Activated CD4-positive, alpha-beta memory T cell treated with anti-CD3 and anti-CD28 coated beads for 36 hours (primary cell): ENCODE measurements around the gene TEX261. TPM values are rescaled to one million over a fixed set of nuclear protein-coding genes. Genes with fewer than 3 reads are reported as not detected.
"Not testable (repeated sequence)": the region's sequence is repeated elsewhere in the genome, so short reads cannot be mapped to it uniquely, and the experiment has no call there.

ENCODE experiments used
- CTCF ChIA-PET: fragments of 350-600 bp; sonication (Branson Sonifier 250); formaldehyde crosslinking; loops from one replicate; lab custom pipeline; 2021; ENCODE audit warnings: antibody characterized with exemption, inconsistent platforms; lab: Charles Lee
- POLR2A ChIA-PET: fragments of 350-600 bp; sonication (Branson Sonifier 250); formaldehyde crosslinking; loops from one replicate; lab custom pipeline; 2021; ENCODE audit warnings: antibody characterized with exemption; lab: Charles Lee
- DNase-seq: peaks from one replicate; pipeline ENCODE4 v3.0.0-alpha.2; 2020
- H3K27ac Mint-ChIP-seq: one replicate; pipeline ENCODE4 v1.8.0; 2021; ENCODE audit warnings: mixed read lengths
- H3K27me3 Mint-ChIP-seq: one replicate; pipeline ENCODE4 v1.8.0; 2021; ENCODE audit warnings: mixed read lengths
- H3K36me3 Mint-ChIP-seq: one replicate; pipeline ENCODE4 v1.8.0; 2021; ENCODE audit warnings: mixed read lengths
- H3K4me1 Mint-ChIP-seq: one replicate; pipeline ENCODE4 v1.8.0; 2021; ENCODE audit warnings: low read depth, mixed read lengths
- H3K4me3 Mint-ChIP-seq: one replicate; pipeline ENCODE4 v1.8.0; 2021; ENCODE audit warnings: mild to moderate bottlenecking, mixed read lengths
- H3K9me3 Mint-ChIP-seq: one replicate; pipeline ENCODE4 v1.8.0; 2021; ENCODE audit warnings: mixed read lengths
- intact Hi-C: fragments of 100-400 bp; cut with micrococcal nuclease; formaldehyde crosslinking; loops from one replicate; pipeline ENCODE4 v1.15.1; 2023
- total RNA-seq, 2 experiments: library from RNA; stranded (reverse); gene quantifications; one replicate each; pipeline ENCODE4 v1.2.3, GENCODE V29; 2021

TEX261 gene
- total RNA-seq, 2 experiments from 2014 or later, result 29.0 to 29.9 TPM

DNA sequence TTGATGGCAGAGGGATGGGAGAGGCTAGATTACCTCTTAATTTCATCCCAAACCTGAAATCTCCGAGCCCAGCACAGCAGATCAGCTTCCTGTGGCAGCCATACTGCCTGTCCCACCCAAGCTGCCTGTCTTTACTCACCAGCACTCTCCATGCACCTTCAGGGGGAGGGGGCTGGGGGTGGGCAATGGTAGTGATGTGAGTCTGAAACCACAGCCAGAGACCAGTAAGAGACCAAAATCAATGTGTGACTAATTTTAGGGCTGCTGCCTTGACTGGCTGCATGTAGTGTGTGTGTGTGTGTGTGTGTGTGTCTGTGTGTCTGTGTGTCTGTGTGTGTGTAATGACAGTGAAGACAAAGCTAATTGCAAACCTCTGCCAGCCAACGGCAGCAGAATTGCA is 11.7 kb upstream of the TEX261 start:
- DNase-seq, result no peak
- peaks cover 19% of the 10 kb centered on the region for H3K27me3 Mint-ChIP-seq
- no peak overlapping the region for H3K27ac Mint-ChIP-seq
- ChIA-PET POLR2A (no interaction called here), CTCF (interaction anchor here (0.7 kb wide), 1 partner anchor 224 kb away, joined by 3 read pairs; no protein-coding TSS in a partner anchor)
- no peaks in the 10 kb centered on the region for H3K4me1 Mint-ChIP-seq
- H3K4me3 Mint-ChIP-seq, result no peak overlapping the region
- no peaks in the 10 kb centered on the region for H3K36me3 Mint-ChIP-seq
- intact Hi-C loops, result no loop called here
- no peaks in the 10 kb centered on the region for H3K9me3 Mint-ChIP-seq

DNA sequence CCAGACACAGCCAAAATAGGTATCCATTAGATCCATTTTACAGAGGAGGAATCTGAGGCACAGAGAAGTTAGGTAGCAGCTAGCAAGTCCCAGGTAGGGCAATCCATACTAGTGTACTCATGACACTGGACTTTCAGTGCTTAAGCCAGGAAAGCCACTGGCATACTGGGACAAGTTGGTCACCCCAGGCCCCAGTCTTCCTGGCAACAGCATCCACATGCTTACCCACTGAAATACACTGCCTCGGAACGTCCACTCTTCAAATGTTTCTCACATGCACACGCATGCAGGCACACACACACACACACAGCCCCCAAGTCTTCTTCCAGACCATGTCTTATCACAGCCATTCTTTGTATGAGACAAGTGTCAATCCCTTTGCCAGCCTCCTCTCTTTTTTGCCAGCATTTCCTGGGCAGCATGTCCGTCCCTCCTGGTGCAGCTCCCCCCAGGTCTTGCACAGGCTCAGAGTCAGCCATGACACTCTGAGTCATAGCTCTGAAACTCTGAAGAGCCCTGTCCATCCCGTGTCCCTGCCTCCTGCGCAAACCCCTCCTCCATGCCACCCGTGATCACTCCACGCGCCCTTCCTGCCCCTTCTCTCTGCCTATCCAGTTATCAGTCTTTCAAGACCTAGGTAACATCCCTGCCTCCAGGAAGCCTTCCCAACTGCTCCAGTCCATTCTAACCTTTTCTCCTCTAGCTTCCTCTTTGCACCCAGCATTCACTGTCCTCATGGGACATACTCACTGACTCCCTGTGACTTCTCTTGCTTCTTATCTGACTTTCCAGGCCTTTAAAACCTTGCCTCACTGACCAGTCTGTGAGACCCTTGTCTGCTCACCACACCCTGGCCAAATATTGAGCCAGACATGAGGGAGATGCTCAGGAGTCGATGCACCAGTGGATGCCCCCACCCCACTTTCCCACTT is 10.9 kb upstream of the TEX261 start:
- Mint-ChIP-seq H3K27ac (no peak overlapping the region), H3K27me3 (peaks cover 19% of the 10 kb centered on the region), H3K4me1 (peaks cover 5% of the 10 kb centered on the region), H3K4me3 (no peak overlapping the region), H3K36me3 (no peaks in the 10 kb centered on the region), H3K9me3 (no peaks in the 10 kb centered on the region)
- no peak for DNase-seq
- CTCF ChIA-PET, result interaction anchor here (0.6 kb wide), 1 partner anchor 9 kb away, joined by 3 read pairs; no protein-coding TSS in a partner anchor
- POLR2A ChIA-PET, result no interaction called here
- intact Hi-C loops, result no loop called here

DNA sequence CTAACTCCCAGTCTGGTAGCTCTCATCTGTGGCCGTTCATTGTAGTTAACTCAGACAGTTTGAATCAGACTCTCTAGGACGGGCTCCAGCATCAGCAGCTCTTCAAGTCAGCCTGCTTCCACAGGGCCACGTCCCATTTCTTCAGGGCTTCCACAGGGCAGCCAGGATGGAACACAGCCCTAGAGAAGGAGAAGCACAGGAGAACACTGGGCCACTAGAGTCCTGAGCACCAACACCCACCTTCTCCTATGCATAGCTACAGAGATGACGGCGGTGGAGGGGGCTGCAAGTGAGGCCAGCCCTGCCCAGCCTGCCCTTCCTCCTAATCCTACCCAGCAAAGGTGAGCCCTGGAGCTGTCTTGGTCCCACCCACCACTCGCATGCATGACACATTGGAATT is 10.2 kb upstream of the TEX261 start:
- DNase-seq, result no peak
- H3K9me3 Mint-ChIP-seq, result no peaks in the 10 kb centered on the region
- H3K36me3 Mint-ChIP-seq, result no peaks in the 10 kb centered on the region
- CTCF ChIA-PET, result interaction anchor here (0.6 kb wide), 1 partner anchor 9 kb away, joined by 3 read pairs; no protein-coding TSS in a partner anchor
- peaks cover 7% of the 10 kb centered on the region for H3K4me1 Mint-ChIP-seq
- no peak overlapping the region for H3K4me3 Mint-ChIP-seq
- H3K27ac Mint-ChIP-seq, result no peak overlapping the region
- POLR2A ChIA-PET, result no interaction called here
- intact Hi-C loops, result no loop called here
- H3K27me3 Mint-ChIP-seq, result peaks cover 13% of the 10 kb centered on the region

DNA sequence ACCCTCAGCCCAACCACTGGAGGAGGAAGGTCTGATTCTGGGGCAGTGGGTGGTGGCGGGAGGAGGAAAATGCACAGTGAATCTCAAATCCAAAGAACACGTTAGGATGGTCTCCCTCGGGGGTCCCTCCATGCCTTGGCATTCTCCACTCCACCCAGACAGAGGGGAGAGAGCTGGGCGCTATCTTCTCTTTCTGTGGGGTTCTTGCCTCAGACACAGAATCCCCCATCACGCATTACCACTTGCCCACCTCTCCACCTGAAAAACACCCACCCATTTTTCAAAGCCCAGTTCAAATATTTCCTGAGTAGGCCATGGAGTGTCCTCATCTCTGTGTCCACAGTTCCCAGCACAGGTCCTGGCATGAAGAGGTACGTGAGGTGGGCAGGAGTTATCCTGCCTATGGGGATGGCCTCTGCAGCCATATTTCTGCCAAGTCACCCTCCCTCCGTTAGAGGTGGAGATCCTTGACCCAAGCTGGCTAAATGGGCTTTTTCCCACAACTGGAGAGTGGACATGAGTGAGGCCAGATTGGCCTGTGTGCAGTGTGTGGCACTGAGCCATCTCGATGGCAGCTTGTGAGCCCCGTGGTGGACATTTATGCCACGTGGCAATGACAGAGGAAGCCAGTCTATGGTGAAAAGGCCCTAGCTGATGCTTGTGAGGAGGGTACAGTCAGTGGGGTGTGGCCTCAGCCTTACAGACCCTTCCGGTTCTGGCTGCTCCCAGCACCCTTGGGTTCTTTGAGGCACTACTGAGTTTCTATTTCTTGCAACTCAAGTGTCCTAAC is 9.5 kb upstream of the TEX261 start:
- intact Hi-C loops, result no loop called here
- peaks cover 7% of the 10 kb centered on the region for H3K4me1 Mint-ChIP-seq
- no peak overlapping the region for H3K4me3 Mint-ChIP-seq
- no peaks in the 10 kb centered on the region for H3K9me3 Mint-ChIP-seq
- no peak for DNase-seq
- H3K36me3 Mint-ChIP-seq, result no peaks in the 10 kb centered on the region
- ChIA-PET CTCF (interaction anchor here (1.0 to 5.2 kb wide), 2 partner anchors 38 to 56 kb away, joined by 3 to 64 read pairs; no protein-coding TSS in a partner anchor), POLR2A (no interaction called here)
- H3K27me3 Mint-ChIP-seq, result peaks cover 10% of the 10 kb centered on the region
- H3K27ac Mint-ChIP-seq, result no peak overlapping the region

DNA sequence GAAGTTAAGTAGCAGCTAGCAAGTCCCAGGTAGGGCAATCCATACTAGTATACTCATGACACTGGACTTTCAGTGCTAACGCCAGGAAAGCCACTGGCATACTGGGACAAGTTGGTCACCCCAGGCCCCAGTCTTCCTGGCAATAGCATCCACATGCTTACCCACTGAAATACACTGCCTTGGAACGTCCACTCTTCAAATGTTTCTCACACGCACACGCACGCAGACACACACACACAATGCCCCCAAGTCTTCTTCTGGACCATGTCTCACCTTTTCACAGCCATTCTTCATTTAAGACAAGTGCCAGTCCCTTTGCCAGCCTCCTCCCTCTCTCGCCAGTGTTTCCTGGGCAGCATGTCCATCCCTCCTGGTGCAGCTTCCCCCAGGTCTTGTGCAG is 8.7 kb upstream of the TEX261 start:
- H3K27me3 Mint-ChIP-seq, result peaks cover 6% of the 10 kb centered on the region
- H3K27ac Mint-ChIP-seq, result no peak overlapping the region
- POLR2A ChIA-PET, result no interaction called here
- peaks cover 7% of the 10 kb centered on the region for H3K4me1 Mint-ChIP-seq
- no peak overlapping the region for H3K4me3 Mint-ChIP-seq
- H3K9me3 Mint-ChIP-seq, result no peaks in the 10 kb centered on the region
- intact Hi-C loops, result no loop called here
- DNase-seq, result no peak
- no peaks in the 10 kb centered on the region for H3K36me3 Mint-ChIP-seq
- CTCF ChIA-PET, result interaction anchor here (1.0 to 5.2 kb wide), 3 partner anchors 9 to 55 kb away, joined by 3 to 64 read pairs (median 3); no protein-coding TSS in a partner anchor

DNA sequence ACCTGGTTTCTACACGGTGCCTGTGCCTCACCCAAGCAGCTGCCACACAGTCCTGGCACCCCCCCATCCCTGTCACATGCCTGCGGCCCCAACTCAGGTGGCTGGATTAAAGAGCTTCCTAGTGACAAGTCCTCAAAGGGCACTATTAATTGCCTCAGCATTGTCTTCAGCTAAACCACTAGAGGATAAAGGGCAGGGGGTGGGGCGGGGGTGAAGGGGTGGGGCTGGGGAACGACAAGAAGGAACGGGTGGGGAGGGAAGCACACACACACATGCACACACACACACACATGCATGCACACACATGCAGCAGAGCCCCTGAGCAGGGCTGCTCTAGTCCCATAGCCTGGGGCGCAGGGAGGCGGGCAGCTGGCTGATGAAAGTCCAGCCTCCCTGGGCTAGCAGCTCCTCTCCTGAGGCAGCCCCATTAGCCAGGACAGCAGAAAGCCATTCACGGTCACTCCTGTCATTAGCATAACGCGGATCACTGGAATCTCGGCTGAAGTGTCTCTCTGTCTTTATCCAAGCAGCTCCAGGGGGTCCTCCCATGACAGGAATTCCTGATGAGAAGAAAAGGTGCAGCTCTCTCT is 7.4 kb upstream of the TEX261 start:
- ChIA-PET POLR2A (no interaction called here), CTCF (interaction anchor here (0.9 to 5.2 kb wide), 22 partner anchors 8 to 511 kb away, joined by 3 to 64 read pairs (median 4); partner anchors contain the start of genes ANKRD53 and NAGK)
- peaks cover 2% of the 10 kb centered on the region for H3K27me3 Mint-ChIP-seq
- no peak overlapping the region for H3K4me3 Mint-ChIP-seq
- DNase-seq, result no peak
- no peaks in the 10 kb centered on the region for H3K36me3 Mint-ChIP-seq
- H3K27ac Mint-ChIP-seq, result no peak overlapping the region
- H3K4me1 Mint-ChIP-seq, result peaks cover 7% of the 10 kb centered on the region
- no peaks in the 10 kb centered on the region for H3K9me3 Mint-ChIP-seq
- intact Hi-C loops, result loop anchor here (1.0 kb wide), 2 partner anchors 17 to 37 kb away; no protein-coding TSS in a partner anchor

DNA sequence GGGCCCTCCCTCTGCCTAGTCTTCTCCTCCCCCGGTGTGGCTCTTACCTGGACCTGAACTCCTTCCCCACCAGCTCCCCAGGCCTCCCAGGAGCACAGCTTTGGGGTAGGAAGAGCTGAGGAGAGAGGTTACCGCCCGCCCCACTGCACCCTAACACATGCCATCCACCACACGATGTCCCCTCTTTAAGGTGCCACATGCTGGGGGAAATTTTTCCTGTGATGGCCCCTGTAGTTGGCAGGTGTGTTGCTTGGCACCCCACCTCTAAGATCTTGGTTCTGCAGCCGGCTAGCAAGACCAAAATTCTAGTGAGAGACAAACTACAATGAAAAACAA is 6.9 kb upstream of the TEX261 start:
- DNase-seq, result no peak
- Mint-ChIP-seq H3K4me3 (no peak overlapping the region), H3K27me3 (peaks cover 2% of the 10 kb centered on the region), H3K9me3 (no peaks in the 10 kb centered on the region), H3K27ac (no peak overlapping the region), H3K4me1 (peaks cover 7% of the 10 kb centered on the region), H3K36me3 (no peaks in the 10 kb centered on the region)
- CTCF ChIA-PET, result interaction anchor here (0.6 to 5.2 kb wide), 27 partner anchors 9 to 512 kb away, joined by 3 to 64 read pairs (median 4); partner anchors contain the start of genes ANKRD53 and NAGK
- POLR2A ChIA-PET, result no interaction called here
- intact Hi-C loops, result loop anchor here (1.0 kb wide), 2 partner anchors 16 to 36 kb away; no protein-coding TSS in a partner anchor

DNA sequence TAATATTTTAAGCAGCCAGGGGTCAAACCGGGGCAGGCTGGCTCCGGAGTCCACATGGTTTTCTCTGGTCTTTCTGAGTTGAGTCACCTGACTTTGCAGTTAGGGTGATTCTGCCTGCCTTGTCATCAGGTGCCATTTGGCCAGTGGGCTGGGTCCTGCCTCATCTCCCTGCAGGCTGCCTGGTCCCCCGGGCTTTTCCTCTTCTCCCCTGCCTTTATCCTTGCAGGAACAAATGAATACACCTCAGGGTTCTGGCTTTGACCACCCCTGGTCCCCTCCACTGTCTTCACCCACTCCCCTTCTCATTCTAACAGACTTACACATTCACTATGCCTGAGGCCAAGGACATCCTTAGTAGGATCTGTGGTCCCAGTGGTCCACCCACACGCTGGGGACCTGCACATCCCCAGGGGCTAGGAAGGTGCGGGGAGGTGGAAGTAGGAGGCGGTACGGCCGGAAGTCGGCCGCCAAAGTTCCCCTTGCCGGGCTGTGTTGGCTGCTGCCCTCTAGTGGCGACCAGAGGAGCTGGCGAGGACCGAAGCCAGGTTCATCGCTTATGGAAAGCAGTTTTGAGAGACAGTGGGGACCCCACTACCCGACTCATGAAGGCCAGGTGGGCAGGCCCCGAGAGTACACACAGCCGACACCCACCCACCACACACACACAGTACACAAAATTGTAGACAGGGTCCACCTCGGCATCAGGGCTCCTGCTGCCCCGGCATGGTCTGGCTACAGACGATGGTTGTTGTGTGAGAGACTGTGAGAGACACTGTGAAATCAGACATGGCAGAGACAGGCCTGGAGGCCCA is 6.3 kb upstream of the TEX261 start:
- Mint-ChIP-seq H3K4me1 (peaks cover 7% of the 10 kb centered on the region), H3K27ac (peak overlapping the region; percentile 74), H3K36me3 (no peaks in the 10 kb centered on the region), H3K9me3 (no peaks in the 10 kb centered on the region), H3K27me3 (peaks cover 2% of the 10 kb centered on the region), H3K4me3 (peak overlapping the region; percentile 72)
- ChIA-PET CTCF (interaction anchor here (0.6 to 5.2 kb wide), 27 partner anchors 8 to 512 kb away, joined by 3 to 64 read pairs (median 4); partner anchors contain the start of genes ANKRD53 and NAGK), POLR2A (no interaction called here)
- peak; percentile 89 for DNase-seq
- intact Hi-C loops, result loop anchor here (1.0 kb wide), 2 partner anchors 16 to 36 kb away; no protein-coding TSS in a partner anchor

DNA sequence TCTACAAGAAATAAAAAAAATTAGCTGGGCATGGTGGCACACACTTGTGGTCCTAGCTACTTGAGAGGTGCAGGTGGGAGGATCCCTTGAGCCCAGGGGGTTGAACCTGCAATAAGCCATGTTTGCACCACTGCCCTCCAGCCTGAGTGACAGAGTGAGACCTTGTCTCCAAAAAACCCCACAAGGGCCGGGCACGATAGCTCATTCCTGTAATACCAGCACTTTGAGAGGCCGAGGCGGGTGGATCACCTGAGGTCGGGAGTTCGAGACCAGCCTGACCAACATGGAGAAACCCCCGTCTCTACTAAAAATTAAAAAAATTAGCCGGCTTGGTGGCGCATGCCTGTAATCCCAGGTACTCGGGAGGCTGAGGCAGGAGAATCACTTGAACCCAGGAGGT is 5.3 kb upstream of the TEX261 start:
- H3K27me3 Mint-ChIP-seq, H3K27ac Mint-ChIP-seq, H3K4me3 Mint-ChIP-seq, POLR2A ChIA-PET, H3K36me3 Mint-ChIP-seq, H3K9me3 Mint-ChIP-seq: not testable (repeated sequence)
- peaks cover 13% of the 10 kb centered on the region for H3K4me1 Mint-ChIP-seq
- intact Hi-C loops, result loop anchor here (10.0 kb wide), 1 partner anchor 225 kb away; the partner anchor contains the start of gene PAIP2B
- peak; percentile 7 for DNase-seq
- CTCF ChIA-PET, result interaction anchor here (2.5 to 5.2 kb wide), 3 partner anchors 16 to 34 kb away, joined by 8 to 64 read pairs (median 53); partner anchors contain the start of gene ANKRD53

DNA sequence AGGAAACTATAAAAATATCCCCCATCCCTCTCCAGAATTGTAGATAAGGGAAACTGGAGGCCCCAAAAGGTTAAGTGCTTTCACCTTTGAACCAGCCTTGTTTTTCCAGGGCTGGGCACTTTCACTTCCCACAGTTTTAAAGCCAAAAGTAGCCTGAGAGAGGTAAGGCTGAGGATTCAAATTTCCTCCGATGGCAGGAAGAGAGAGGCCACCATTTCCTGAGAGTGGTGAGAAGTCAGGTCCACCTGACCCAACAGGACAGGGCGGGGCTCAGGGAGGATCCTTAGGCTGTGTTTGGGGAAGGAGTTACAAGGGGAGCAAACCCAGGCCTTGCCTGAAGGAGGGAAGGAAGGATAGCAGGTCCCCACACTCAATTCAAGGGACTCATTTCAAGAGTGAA is 4.7 kb upstream of the TEX261 start:
- no peaks in the 10 kb centered on the region for H3K27me3 Mint-ChIP-seq
- no peak overlapping the region for H3K27ac Mint-ChIP-seq
- H3K36me3 Mint-ChIP-seq, result no peaks in the 10 kb centered on the region
- peaks cover 13% of the 10 kb centered on the region for H3K4me1 Mint-ChIP-seq
- ChIA-PET CTCF (interaction anchor here (2.5 to 5.2 kb wide), 3 partner anchors 15 to 33 kb away, joined by 8 to 64 read pairs (median 53); partner anchors contain the start of gene ANKRD53), POLR2A (no interaction called here)
- intact Hi-C loops, result loop anchor here (10.0 kb wide), 1 partner anchor 225 kb away; the partner anchor contains the start of gene PAIP2B
- H3K4me3 Mint-ChIP-seq, result no peak overlapping the region
- DNase-seq, result no peak
- no peaks in the 10 kb centered on the region for H3K9me3 Mint-ChIP-seq
